WTC11 (cell line): ENCODE data around the gene ERC2.

Source experiments
- ATF2 ChIP-seq: sonication (generic); formaldehyde crosslinking; IDR thresholded peaks from 2 replicates; pipeline ENCODE4 v1.8.1; 2022; ENCODE audit warnings: low read depth, missing genetic modification reagents, borderline replicate concordance
- CTCF ChIP-seq: fragments of 200-600 bp; IDR thresholded peaks from 2 replicates; pipeline ENCODE4 v1.8.0; 2022; ENCODE audit warnings: antibody characterized with exemption
- ERG ChIP-seq: fragments of 250-450 bp; sonication (Bioruptor Pico); IDR thresholded peaks from 2 replicates; pipeline ENCODE4 v1.8.0; 2021; ENCODE audit warnings: mild to moderate bottlenecking
- GABPB1 ChIP-seq: sonication (generic); formaldehyde crosslinking; IDR thresholded peaks from 2 replicates; pipeline ENCODE4 v1.8.1; 2023; ENCODE audit warnings: mild to moderate bottlenecking, missing genetic modification reagents
- IRF2 ChIP-seq: sonication (generic); formaldehyde crosslinking; IDR thresholded peaks from 2 replicates; pipeline ENCODE4 v1.8.0; 2022; ENCODE audit warnings: low read depth, missing genetic modification reagents, borderline replicate concordance
- MLX ChIP-seq: sonication (generic); formaldehyde crosslinking; IDR thresholded peaks from 2 replicates; pipeline ENCODE4 v1.8.1; 2023; ENCODE audit warnings: mild to moderate bottlenecking, missing genetic modification reagents, moderate library complexity
- NR1H2 ChIP-seq: sonication (generic); formaldehyde crosslinking; IDR thresholded peaks from 2 replicates; pipeline ENCODE4 v1.9.0; 2021; ENCODE audit warnings: mild to moderate bottlenecking, moderate library complexity, missing genetic modification reagents
- SP1 ChIP-seq: sonication (generic); formaldehyde crosslinking; conservative IDR thresholded peaks from 2 replicates; pipeline ENCODE4 v1.8.1; 2022; ENCODE audit warnings: missing genetic modification reagents
- TCF7 ChIP-seq: sonication (generic); formaldehyde crosslinking; IDR thresholded peaks from 2 replicates; pipeline ENCODE4 v1.8.0; 2022; ENCODE audit warnings: mild to moderate bottlenecking, low read depth, missing genetic modification reagents, moderate library complexity
- TP53 ChIP-seq: sonication (generic); formaldehyde crosslinking; IDR thresholded peaks from 2 replicates; pipeline ENCODE4 v1.8.1; 2023; ENCODE audit warnings: mild to moderate bottlenecking, missing genetic modification reagents
- TF ChIP-seq, protein P1 (sequence below): sonication (generic); formaldehyde crosslinking; IDR thresholded peaks from 2 replicates; pipeline ENCODE4 v1.8.1; 2023; ENCODE audit warnings: mild to moderate bottlenecking, missing genetic modification reagents, moderate library complexity

- TF ChIP-seq TP53 (CRISPR knock-in tag) (no peak), CTCF (no peak), ATF2 (CRISPR knock-in tag) (no peak), GABPB1 (CRISPR knock-in tag) (no peak), IRF2 (CRISPR knock-in tag) (no peak), SP1 (CRISPR knock-in tag) (no peak), TCF7 (CRISPR knock-in tag) (no peak), MLX (no peak), ERG (CRISPR knock-in tag) (no peak), NR1H2 (CRISPR knock-in tag) (no peak)
- TF ChIP-seq, protein P1, sequence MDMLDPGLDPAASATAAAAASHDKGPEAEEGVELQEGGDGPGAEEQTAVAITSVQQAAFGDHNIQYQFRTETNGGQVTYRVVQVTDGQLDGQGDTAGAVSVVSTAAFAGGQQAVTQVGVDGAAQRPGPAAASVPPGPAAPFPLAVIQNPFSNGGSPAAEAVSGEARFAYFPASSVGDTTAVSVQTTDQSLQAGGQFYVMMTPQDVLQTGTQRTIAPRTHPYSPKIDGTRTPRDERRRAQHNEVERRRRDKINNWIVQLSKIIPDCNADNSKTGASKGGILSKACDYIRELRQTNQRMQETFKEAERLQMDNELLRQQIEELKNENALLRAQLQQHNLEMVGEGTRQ = no peak
Measured at GRCh38 chr3:56248021-56248420, 220.2 kb downstream of the ERC2 start.
